ENCODE data around the gene MAN2A1.

DNA sequence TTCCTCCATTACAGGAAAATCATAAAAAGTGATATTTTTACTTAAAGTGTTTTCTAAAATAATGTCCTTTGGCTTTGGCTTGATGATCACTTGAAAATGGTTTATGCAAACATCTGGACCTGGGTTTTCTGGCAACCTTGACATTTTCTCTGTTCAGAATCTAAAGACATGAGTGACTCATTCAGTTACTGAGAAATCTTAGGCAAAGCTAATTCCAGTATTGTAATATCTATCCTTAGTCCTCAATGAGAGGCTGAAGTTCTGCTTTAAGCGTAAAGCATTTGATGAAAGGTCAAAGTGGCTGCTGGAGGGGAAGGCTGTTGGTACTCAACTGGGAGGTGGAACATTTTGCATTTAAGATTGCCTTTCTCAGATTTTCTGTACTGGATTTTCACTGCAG is 2.3 kb downstream of the MAN2A1 start:
- TF ChIP-seq, protein P1, sequence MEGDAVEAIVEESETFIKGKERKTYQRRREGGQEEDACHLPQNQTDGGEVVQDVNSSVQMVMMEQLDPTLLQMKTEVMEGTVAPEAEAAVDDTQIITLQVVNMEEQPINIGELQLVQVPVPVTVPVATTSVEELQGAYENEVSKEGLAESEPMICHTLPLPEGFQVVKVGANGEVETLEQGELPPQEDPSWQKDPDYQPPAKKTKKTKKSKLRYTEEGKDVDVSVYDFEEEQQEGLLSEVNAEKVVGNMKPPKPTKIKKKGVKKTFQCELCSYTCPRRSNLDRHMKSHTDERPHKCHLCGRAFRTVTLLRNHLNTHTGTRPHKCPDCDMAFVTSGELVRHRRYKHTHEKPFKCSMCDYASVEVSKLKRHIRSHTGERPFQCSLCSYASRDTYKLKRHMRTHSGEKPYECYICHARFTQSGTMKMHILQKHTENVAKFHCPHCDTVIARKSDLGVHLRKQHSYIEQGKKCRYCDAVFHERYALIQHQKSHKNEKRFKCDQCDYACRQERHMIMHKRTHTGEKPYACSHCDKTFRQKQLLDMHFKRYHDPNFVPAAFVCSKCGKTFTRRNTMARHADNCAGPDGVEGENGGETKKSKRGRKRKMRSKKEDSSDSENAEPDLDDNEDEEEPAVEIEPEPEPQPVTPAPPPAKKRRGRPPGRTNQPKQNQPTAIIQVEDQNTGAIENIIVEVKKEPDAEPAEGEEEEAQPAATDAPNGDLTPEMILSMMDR (IDR thresholded peaks at IDR 0.05 in 8 of 11, conservative IDR thresholded peaks at IDR 0.05 in 3 of 11) = no peak
- TF ChIP-seq POLR2AphosphoS5 (IDR thresholded peaks at IDR 0.05) (no peak), POLR2A (IDR thresholded peaks at IDR 0.05) (no peak)

Measured in spleen (tissue), 7 donors.